ENCODE results near the gene BMP2K.
"Not testable (repeated sequence)": the region's sequence is repeated elsewhere in the genome, so short reads cannot be mapped to it uniquely, and the experiment has no call there.

The BMP2K gene

DNA sequence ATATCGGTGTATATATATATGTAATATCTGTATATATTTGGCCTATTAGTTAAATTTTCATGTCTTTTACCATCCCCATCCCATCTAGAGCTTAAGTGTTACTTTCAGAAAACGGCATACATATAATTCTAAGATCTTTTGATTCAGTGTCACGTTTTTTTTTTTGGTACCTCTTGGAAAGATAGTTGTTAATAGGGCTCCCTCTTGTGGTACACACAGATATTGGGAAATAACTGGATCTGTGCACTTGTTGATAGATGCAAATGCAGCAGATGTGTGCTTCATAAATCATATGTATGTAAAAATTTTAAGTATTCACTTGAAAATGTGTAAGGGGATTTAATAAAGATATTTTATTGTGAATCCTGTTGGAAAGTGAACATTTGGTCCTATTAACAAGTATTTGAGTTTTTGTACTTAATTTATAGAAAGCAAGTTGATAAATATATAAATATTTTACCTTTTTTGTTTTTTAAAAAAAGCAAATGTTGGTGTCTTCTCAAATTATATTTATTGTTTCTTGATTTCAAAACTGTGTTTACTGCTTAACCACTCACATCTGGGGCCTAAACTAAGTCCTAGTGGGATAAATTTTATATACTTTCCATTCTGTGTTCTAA lies 88.4 kb downstream of the BMP2K start:
- DNase-seq = peak; percentile 19 to 70

DNA sequence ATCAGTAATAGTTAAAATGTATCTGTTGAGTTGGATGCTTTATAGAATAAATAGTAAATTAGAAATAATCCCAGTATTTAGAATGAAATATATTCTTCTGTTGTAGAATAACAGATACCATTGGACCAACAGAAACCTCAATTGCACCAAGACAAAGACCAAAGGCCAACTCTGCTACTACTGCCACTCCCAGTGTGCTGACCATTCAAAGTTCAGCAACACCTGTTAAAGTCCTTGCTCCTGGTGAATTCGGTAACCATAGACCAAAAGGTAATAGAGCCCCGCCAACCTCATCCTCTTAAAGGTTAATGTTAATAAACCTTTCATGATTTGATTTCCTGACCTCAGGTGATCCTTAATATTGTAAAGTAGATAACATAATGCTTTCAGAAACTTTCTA lies 89.3 kb downstream of the BMP2K start:
- no peak for DNase-seq

DNA sequence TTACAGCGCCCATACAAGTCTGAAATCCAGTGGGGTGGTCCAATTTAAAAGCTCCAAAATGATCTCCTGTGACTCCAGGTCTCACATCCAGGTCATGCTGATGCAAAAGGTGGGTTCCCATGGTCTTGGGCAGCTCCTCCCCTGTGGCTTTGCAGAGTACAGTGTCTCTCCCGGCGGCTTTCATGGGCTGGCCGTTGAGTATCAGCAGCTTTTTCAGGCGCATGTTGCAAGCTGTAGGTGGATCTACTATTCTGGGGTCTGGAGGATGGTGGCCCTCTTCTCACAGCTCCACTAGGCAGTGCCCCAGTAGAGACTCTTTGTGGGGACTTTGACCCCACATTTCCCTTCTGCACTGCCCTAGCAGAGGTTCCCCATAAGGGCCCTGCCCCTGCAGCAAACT lies 92.6 kb downstream of the BMP2K start:
- not testable (repeated sequence) for DNase-seq

DNA sequence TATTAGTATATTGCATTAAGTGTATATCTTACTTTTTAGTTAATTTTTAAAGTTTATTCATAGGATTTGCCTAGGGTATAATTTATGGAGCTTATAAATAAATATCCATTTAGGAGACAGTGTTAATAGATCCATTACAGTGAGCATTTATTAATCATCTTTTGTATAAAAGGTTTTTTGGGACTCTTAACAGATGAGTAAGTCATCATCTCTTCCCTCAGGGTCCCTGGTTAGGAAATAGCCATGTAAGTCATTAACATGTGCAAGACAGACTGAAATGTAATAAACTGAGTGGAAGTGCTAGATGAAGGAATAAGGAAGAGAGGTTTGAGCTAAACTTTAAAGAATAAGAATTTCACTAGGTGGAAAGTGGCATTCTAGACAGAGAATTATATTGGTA lies 93.9 kb downstream of the BMP2K start:
- DNase-seq = no peak

DNA sequence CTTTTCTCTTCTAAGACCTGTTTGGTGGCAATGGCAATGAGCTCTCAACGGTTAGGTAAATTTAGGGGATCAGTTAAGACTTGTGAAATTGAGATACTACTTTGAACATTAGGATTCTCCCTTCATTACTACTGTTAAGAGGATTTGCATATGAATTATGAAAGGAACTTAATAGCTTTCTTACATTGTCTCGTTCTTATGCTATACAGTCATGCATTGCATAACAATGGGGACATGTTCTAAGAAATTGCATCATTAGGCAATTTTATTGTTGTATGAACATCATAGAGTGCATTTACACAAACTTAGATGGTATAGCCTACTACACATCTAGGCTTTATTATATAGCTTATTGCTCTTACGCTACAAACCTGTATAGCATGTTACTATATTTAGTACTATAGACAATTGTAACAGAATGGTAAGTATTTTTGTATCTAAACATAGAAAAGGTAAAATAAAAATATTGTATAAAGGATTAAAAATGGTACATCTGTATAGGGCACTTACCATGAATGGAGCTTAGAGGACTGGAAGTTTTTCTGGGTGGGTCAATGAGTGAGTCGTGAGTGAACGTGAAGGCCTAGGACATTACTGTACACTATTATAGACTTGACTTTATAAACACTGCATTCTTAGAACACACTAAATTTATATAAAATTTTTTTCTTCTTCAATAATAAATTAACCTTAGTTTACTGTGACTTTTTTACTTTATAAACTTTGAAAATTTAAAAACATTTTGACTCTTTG lies 100.6 kb downstream of the BMP2K start:
- no peak for DNase-seq

DNA sequence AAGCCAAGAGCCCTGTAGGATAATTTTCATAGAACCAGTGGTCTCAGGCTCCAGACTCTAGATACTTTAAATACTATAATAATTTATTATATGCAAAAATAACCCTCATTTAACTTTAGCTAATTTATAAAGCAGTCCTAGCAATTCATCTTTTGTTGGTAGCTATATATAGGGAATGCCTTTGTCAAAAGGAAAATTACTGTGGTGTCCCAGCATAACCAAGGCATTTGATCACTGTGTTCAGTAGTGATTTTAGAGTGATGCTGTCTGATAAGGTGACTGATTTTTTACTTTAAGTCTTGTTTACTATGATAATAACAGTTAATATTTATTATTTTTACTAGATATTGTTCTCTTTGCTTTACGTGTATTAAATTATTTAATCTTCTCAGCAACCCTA lies 101.9 kb downstream of the BMP2K start:
- no peak for DNase-seq

DNA sequence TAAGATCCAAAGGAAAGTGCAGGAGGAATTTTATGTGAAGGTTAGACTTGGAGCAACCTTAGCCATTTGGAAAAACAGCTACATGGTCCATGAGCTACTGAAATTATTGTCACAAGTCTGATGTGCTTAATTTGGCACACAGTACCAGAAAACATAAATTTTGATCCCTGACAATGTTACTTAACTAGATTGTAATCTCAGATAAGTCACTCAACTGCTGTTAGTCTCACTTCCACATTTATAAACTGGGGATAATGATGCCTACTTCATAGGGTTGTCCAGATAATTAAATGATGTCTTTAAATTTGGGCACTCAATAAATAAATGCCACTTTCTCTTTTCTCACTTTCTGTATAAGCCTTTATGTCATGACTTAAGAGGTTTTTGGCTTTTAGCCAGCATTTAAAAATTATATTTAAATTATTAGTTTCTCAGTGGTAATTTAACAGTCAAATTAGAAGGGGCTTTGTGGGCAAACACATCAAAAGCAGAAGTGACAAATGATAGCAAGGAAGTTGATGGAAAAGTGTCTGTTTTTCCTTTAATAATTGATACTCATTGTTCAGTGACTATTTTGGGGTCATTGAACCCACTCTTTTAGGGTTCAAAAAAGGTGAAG lies 104.8 kb downstream of the BMP2K start:
- DNase-seq = no peak

DNA sequence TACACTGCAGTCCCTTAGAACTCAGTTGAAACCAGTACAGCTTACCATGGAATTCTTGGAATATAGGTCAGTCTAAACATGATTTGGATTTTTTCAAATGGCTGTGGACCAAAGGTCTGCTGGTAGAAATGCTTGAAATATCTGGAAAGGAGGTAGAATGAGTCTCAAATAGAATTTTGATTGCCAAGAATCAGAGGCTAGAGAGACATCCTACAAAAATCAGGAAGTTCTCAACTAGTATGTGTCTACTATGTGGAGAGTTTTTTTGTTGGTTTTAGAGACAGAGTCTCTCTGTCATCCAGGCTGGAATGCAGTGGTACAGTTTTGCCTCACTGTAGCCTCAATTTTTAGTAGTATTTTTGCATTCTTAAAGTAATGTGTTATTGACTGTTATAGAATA lies 109.4 kb downstream of the BMP2K start:
- DNase-seq = no peak

DNA sequence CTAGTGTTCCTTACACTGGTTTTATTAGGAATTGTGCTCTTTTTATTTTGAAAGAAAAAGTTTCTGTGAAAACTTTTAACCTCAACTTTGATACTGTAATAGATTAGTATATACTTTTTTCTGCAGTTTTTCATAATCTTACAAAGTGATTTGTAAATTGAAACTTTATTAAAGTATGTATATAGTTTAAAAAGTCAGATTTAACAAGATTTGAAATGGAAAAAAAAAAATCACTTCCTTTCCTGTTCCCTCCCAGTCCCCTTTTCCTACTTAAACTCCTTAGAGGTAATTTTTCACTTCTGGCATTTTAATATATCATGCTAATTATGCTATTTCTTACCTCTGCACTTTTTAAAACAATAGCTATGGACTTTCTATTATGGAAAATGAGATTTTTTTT lies 113.8 kb downstream of the BMP2K start:
- DNase-seq = no peak

DNA sequence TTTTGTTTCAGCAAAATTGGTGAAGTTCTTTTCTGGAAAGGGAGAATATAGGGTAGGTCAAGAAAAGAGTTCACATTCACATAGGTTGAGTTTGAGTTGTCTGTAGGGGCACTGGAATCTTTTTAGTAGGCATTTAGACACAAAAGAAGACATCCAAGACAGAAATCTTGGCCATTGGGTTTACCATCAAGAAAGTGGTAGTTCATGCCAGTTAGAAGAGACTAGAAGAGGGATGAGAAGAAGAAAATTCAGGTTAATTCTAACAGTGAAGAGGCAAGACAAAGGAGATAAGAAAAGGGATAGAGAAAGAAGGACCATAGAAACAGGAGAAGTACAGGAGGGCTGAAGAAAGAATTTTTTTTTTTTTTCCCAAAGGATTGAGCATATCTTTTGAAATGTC lies 123.2 kb downstream of the BMP2K start:
- no peak for DNase-seq

DNA sequence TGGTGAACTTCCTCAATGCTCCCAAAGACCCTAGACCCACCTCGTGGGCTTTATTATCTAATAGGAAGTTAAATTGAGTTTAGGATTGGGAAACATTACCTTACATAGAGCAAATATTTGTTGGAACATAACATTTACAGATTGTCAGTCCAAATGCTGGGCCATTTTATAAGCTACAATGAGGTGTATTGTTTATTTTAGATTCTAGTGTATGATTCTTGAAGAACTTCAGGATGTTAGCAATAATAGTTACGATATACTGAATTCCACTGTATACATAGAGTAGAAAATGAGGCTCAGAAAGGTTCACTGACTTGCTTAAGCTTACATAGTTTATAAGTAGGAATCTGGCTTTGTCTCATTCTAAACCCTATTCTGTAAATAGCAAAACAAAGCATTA lies 125.7 kb downstream of the BMP2K start:
- no peak for DNase-seq

DNA sequence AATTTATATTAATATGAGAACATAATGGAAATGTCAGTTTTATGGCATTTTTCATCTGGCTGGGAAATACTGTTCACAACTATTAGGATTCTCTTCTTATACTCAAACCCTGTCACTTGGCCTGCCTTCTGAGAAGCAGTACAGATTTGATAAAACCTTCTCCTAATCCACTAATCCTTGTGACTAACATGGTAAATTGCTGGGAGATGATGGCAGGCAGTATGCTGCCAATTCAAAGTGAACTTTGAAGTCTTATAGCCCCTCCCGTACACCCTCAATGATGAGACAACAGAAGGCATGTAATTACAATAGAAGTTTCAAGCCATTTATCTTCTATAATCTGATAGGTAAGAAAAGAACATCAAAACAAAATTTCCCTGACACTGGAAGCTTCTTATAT lies 126.1 kb downstream of the BMP2K start:
- no peak for DNase-seq

DNA sequence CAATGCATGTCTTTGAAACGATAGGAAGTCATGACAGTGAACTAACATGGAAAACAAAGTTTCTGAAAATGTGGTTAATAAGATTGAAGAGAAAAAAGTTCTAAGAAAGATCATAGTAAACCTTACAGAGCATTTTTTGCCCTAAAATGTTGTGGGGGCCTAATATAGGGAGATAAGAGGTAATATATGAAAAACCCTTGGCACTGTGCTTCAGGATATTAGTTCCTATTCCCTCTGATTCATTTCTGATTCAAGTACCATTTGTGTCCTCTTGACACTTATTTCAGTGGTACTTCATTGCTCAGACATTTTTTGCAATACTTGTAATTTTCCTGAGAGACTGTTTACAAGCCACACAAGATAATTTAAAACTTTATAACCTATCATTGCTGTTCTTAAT lies 128.0 kb downstream of the BMP2K start:
- DNase-seq = no peak

DNA sequence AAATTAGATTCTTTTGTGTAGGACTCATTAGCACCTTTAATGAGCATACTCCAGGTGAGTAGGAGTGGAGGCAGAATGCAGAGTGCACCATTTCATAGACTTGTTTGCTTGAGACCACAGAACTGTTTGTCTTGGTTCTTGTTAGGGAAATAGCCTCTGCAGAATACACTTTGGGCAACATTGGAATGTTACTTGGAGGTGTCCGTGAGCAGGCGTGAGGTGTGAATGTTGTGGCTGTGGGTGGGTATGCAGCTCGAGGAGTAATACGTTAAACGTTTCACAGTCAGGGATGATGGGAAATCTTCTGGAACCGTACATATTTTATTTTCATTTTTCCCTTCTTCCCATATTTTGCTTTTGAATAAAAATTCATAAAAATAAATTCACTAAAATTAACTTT lies 131.5 kb downstream of the BMP2K start:
- DNase-seq = no peak

DNA sequence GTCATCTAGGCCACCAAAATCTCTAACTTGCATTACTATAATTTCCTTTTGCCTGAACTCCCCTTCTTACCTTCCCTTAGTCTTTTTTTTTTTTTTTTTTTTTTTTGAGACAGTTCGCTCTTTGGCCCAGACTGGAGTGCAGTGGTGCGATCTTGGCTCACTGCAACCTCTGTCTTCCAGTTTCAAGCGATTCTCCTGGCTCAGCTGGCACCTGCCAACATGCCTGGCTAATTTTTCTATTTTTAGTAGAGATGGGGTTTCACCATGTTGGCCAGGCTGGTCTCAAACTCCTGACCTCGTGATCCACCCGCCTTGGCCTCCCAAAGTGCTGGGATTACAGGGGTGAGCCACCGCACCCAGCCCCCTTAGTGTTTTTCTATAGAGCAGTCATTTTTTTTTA lies 132.8 kb downstream of the BMP2K start:
- DNase-seq = not testable (repeated sequence)

DNA sequence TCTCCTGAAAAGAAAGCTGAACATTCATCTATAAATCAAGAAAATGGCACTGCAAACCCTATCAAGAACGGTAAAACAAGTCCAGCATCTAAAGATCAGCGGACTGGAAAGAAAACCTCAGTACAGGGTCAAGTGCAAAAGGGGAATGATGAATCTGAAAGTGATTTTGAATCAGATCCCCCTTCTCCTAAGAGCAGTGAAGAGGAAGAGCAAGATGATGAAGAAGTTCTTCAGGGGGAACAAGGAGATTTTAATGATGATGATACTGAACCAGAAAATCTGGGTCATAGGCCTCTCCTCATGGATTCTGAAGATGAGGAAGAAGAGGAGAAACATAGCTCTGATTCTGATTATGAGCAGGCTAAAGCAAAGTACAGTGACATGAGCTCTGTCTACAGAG lies 134.5 kb downstream of the BMP2K start:
- DNase-seq = no peak

DNA sequence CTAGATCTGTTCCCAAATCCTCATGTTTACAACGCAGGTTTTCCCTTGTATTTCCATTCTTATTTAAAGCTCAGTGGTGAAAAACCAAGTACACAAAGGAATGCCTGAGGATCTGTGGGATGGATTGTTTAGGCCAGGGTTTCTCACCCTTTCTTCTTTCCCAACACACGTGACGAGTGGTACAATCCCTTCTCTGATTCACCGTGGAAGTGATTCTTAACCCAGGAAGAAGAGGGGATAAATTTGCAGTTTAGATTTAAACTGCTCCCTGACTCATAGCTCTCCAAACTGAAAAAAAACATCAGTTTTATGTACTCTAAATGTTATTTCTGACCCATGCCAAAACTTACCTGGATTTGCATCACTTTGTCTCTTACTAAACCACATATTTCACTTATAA lies 146.1 kb downstream of the BMP2K start:
- no peak for DNase-seq

DNA sequence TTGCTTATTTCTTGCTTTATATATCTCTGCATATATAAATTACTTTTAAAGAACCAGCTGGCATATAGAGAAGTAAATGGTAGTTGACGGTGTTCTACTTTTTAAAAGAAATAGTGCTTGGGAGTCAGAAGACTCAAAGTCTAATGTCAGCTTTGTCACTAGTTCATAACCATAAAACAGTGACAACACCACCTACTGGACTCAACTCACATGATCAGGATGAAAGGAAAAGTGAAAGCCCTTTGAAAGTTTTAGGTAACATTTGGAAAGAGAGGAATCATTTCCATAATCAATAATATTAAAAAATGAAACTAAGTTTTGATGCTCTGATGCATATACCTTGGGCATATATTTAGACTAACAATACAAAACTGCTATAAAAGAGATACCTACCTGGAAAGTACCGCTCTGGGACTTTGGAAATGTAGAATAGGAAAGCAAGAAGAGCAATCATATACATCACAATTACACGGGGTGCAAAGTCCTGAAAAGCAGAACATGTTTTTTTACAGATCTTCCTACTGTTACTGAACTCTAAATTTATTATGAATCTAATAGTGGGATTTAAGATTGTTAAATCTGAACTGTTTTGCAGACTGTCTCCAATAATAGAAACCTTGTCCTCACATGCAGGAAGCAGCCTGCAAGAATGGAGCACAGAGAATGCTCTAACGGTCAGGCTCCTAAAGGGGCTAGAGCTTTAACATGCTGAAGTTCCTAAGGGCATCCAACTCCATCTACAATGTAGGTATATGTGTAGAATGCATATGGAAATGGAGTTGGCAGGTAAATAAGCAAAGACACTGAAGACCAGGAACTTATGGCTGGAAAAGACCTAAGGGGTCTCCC lies 147.5 kb downstream of the BMP2K start:
- no peak for DNase-seq

DNA sequence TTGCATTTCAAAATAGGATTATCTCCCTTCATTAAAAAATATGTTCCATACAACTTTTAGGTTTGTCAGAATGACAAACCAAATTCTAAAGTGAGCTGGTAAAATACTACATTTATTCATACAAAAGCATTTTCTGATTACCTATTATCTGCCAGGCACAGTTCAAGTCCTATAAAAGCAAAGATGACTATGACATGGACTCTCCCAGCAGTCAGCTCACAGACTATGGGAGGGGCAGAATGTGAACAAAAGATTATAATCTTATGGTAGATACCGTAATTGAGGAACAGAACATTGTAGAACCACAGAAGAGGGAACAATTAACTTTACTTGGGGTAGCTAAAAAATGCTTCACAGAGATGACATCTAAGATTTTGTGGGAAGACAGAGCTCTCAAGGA lies 150.7 kb downstream of the BMP2K start:
- no peak for DNase-seq

DNA sequence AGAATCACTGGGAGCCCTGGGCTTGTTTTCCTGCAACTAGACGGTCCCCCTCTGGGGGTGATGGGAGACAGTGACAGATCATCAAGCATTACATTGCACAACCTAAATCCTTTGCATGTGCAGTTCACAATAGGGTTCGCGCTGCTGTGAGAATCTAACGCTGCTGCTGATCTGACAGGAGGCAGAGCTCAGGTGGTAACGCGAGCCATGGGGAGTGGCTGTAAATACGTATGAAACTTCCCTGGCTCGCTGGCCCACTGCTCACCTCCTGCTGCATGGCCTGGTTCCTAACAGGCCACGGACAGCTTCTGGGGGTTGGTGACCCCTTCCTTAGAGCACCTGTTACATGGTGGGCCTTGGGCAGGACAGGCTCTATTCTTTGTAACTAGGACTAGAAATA lies 152.7 kb downstream of the BMP2K start:
- no peak for DNase-seq

DNA sequence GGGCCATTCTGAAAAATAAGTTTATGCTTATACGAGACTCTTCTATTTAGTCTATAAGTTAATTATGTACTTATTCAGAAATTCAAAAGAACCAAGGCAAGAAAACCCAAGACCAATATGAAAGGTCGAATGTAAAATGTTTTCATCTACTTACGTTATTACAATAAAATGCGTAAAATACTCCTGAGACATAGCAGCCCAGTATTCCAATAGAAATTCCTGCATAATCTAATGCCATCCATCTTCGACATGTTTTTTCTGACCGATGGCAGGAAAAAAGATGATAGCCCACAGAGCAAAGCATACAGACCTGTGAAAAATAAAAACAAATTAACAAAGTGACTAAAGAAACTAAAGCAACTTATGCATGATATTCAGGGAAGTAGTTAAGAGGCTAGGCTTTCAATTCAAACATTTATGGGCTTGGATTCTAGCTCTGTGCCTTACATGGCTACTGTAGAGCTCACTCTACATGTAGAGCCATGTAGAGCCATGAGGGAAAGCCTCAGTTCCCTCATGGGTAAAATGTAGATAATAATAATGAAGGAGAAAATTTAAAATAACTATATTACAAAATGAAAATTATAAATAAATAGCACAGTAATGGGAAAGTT lies 154.0 kb downstream of the BMP2K start:
- no peak for DNase-seq

DNA sequence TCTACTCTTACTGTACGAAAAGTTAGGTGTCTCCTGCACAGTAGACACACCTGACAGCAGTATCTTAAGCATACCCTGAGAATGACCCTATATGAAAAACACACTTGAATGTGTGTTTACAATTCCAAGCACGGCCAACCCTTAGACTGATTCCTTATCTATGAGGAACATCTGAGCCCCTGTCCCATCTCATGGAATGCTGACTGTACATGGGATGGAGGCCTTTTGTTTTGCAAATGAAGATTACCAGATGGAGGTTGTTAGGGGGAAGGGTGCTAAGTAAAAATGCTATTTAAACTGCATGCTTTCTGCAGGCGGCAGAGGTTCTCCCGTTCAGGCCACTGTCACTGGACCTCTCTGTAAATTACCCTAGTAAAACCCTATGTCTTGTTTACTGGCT lies 160.8 kb downstream of the BMP2K start:
- DNase-seq = no peak

DNA sequence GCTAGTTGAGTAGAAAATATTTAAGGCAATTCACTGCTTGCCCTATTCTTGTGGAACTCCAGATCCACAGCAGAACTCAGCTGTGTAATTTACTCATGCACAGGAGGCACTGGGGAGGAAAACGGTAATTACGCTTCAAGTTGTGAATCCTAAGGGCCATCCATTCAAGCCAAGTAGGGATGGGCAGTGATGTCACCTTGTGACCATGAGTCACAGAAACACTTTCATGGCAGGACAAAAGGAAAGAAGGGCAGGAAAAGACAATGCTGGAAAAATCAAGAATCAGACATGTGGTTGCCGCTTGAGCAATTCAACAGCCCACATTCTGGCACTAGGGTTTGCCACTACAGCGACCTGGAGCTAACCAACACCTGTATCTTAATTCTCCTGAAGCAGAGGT lies 161.7 kb downstream of the BMP2K start:
- DNase-seq = no peak

All from CD4-positive, alpha-beta T cell treated with Interferon alpha-2 for 1 hour (primary cell).